GM23338 (cell line): ENCODE results near the gene PAM.

ENCODE experiments used
- CREB1 ChIP-seq: fragments of 250-450 bp; sonication (Bioruptor Pico); IDR thresholded peaks from 2 replicates; pipeline ENCODE4 v1.5.0; 2020; ENCODE audit warnings: low read depth, mild to moderate bottlenecking, moderate library complexity
- JUNB ChIP-seq: IDR thresholded peaks from one replicate; pipeline ENCODE4 v1.6.1; 2016; ENCODE audit warnings: antibody characterized with exemption; ENCODE audit not compliant: unreplicated experiment
- NANOG ChIP-seq: IDR thresholded peaks from 2 replicates; pipeline ENCODE4 v1.6.1; 2016; ENCODE audit warnings: antibody characterized with exemption, borderline replicate concordance
- POLR2AphosphoS5 ChIP-seq: IDR thresholded peaks from 2 replicates; pipeline ENCODE4 v1.6.1; 2016; ENCODE audit warnings: antibody characterized with exemption, low read depth
- REST ChIP-seq: IDR thresholded peaks from one replicate; pipeline ENCODE4 v1.6.1; 2018; ENCODE audit warnings: antibody characterized with exemption; ENCODE audit not compliant: unreplicated experiment
- ZNF331 ChIP-seq: fragments of 250-450 bp; sonication (Bioruptor Pico); IDR thresholded peaks from 2 replicates; pipeline ENCODE4 v1.5.0; 2020; ENCODE audit warnings: low read depth, mild to moderate bottlenecking, moderate library complexity
- TF ChIP-seq, protein P1 (sequence below), 2 experiments: fragments of 200-600 bp in 1 of 2; sonication (generic) in 1 of 2; conservative IDR thresholded peaks; 2 replicates each; pipeline versions ENCODE4 v1.5.1 to v1.6.1; 2016 to 2017; ENCODE audit warnings: antibody characterized with exemption in 2 of 2, low read depth in 2 of 2, mild to moderate bottlenecking in 2 of 2, moderate library complexity in 1 of 2

DNA sequence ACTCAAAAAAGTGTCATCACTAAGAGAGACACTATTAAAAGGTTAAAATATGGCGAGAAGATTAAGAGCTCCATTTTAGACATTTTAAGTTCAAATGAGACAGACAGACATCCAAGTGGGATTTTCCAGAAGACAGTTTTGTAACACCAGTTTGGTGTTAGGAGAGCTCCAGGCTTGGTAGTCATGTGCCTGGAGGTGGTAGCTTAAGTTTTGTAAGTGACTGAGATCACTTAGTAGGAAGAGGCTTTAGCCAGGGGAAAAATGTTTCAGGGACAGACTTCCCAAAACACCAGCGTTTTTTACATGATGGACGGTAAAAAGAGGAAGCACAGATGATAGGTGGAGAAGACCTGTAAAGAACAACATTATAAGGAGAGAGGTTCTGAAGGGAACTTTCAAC lies 214.5 kb downstream of the PAM start:
- TF ChIP-seq, protein P1, sequence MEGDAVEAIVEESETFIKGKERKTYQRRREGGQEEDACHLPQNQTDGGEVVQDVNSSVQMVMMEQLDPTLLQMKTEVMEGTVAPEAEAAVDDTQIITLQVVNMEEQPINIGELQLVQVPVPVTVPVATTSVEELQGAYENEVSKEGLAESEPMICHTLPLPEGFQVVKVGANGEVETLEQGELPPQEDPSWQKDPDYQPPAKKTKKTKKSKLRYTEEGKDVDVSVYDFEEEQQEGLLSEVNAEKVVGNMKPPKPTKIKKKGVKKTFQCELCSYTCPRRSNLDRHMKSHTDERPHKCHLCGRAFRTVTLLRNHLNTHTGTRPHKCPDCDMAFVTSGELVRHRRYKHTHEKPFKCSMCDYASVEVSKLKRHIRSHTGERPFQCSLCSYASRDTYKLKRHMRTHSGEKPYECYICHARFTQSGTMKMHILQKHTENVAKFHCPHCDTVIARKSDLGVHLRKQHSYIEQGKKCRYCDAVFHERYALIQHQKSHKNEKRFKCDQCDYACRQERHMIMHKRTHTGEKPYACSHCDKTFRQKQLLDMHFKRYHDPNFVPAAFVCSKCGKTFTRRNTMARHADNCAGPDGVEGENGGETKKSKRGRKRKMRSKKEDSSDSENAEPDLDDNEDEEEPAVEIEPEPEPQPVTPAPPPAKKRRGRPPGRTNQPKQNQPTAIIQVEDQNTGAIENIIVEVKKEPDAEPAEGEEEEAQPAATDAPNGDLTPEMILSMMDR (conservative IDR thresholded peaks at IDR 0.05; ENCODE audit: low read depth in 2 of 2) = no peak
- TF ChIP-seq POLR2AphosphoS5 (no peak), NANOG (no peak), CREB1 (CRISPR knock-in tag) (no peak), JUNB (no peak), ZNF331 (CRISPR knock-in tag) (no peak), REST (no peak)
